GM21717 (cell line): ENCODE results near the gene RPL37.
A peak's percentile ranks its signal among the peaks of the same experiment; 100 is the strongest.
"Not testable (repeated sequence)": the region's sequence is repeated elsewhere in the genome, so short reads cannot be mapped to it uniquely, and the experiment has no call there.

ENCODE experiments used
- ATAC-seq: cut with Tn5 transposase; IDR thresholded peaks from one replicate; pipeline ENCODE4 v1.9.1; 2021; ENCODE audit warnings: mild to moderate bottlenecking, moderate library complexity; ENCODE audit not compliant: unreplicated experiment

Gene RPL37

DNA sequence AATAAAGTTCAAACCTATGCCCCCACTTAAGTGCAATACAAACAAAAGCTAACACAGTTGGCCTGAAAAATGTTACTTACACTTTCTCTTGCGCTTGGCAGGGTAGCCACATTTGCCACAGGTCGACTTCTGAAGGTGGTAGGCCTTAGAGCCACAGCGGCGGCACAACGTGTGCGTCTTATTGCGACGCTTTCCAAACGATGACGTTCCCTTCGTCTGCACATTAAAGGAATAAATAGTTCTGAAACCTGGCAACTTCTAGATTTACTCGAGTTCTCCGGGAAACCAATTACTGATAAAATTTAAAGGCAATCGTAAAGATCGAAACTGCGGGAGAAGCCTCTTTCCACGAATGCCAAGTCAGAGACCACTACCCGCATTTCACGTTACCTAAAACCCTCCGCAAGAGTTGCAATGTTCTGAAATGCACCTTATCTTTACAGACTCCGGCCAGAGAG lies 602 bp downstream of the RPL37 start:
- no peak for ATAC-seq

DNA sequence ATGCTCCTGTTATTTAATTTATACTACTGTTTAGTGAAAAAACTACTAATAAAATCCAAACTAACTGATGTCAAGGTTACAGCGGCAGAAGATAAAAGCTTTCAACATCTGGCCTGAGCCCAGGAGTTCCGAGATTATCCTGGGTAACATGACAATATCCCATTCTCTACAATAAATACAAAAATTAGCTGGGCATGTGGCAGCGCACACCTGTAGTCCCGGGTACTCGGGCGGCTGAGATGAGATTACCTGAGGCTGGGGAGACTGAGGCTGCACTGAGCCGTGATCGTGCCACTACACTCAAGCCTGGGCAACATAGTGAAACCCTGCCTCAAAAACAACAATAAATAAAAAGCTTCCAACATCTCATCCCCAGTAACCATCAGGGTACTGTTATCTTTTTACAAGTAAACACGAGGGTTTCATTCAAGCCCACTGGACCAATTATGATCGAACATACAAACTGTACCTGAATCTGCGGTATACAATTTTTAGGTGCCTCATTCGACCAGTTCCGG lies 1.3 kb downstream of the RPL37 start:
- no peak for ATAC-seq

DNA sequence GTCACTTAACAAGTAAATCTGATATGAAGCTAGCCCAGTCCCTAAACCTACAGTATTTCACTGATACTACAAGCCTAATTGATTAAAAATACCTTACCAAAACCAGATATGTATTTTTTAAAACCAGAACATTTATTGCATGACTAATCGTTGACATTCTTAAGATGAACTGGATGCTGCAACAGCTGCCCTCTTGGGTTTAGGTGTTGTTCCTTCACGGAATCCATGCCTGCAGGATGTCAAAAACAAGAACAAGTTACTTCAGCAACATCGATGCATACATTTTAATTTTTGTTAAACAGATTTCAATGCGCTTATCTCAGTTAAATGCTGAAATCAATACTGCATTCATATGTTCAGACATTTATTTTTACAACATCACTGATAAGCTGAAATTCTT lies 2.7 kb downstream of the RPL37 start:
- ATAC-seq = no peak

DNA sequence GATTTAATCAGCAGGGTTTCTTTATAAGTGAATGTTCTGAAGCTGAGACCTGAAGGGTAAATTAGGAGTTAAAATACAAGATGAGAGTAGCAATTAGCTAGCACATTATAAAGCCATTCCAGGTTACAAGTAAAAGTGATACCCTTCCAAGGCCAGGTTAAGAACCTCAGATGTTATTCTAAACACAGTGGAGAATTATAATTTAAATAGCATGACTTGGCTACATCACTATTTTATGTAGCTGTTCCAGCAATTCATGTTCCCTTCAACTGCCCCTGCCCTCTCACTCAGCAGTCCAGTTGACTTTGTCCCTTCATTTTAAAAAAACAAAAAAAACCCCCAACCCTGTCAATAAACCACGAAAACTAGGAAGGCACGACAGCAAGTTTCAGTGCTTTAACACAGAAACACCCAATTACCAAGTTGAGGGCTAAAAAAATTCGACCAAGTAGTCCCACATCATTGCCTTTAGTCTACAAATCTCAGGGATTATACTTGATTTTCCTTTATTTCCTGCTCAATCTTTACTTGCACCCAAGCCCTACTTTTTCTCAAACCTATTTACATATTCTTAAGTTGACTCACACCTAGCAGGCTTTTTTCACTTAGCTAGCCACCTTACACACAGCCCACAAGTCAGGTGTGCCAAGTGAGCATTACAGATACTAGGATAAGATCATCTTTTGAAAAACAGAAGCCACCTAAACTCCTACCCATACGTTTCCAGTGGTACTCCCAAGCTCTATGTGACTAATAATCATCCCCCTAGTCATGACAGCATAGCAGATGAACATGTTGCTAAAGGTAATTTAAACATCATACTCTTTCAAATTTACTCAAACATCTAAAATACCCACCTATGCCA lies 3.4 kb downstream of the RPL37 start:
- peak; percentile 28 for ATAC-seq

DNA sequence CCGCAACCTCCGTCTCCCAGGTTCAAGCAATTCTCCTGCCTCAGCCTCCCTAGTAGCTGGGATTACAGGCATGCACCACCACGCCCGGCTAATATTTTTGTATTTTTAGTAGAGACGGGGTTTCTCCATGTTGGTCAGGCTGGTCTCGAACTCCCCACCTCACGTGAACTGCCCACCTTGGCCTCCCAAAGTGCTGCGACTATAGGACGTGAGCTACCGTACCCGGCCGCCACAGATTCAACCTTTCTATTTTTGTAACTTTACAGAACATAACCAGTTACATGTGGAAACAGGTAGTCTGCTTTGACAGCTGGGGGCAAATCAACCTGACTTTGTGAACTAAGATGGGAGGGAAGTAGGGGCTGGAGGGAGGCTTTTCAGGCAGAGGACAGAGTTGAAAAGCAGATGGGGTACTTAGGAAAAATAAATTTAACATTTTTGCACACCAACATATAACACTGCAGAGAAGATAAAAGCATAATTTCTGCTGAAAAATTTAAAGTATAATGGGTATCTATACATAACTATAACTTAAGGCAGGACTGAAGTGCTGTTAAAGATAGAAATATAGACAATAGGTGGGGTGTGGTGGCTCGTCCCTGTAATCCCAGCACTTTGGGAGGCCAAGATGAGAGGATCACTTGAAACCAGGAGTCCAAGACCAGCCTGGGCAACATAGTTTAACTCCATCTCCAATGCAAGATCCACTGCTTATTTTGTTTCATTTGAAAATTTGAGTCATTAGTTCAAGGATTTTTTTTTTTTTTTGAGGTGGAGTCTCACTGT lies 5.1 kb downstream of the RPL37 start:
- ATAC-seq = no peak

DNA sequence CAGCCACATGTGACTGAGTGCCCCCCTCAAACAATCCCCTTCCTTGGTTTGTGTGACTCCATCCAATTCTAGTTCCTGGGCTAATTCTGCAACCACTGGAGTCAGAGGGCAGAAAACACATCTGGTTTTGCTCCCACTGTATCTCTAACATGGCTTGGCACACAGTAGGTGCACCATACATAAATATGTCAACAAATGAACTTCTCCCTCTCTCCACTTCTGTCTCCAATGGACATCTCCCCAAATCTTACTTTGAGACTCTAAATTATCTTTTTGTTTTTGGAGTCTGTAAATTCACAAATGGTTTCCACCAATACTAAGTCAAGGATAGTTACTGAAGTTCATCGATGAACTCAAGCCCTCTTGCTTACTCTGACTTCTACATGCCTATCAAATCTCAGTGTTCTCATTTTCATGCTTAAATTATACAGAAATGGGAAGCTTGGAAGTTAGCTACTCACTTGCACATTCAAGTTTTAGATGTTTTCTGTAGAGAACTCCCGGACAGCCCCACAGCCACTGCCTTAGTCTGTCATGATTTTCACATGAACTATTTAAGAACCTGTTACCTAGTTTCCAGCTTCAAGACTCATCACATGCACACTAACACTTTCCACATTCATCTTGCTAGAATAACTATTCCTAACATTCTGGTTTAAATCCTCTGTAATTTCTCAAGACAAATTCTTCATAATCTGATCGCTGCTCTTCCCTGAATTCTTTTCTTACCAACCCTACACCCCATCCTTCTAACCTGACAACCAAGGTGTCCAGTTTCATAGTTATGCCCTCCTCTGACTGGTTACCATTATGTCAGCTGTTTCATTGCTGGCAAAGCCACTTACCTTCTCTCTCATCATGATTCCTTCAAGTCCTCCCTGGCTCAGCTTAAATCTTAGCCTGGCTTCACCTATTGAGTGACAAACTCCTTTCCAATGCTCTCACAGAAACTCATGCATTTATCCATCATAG lies 6.0 kb downstream of the RPL37 start:
- ATAC-seq = no peak

DNA sequence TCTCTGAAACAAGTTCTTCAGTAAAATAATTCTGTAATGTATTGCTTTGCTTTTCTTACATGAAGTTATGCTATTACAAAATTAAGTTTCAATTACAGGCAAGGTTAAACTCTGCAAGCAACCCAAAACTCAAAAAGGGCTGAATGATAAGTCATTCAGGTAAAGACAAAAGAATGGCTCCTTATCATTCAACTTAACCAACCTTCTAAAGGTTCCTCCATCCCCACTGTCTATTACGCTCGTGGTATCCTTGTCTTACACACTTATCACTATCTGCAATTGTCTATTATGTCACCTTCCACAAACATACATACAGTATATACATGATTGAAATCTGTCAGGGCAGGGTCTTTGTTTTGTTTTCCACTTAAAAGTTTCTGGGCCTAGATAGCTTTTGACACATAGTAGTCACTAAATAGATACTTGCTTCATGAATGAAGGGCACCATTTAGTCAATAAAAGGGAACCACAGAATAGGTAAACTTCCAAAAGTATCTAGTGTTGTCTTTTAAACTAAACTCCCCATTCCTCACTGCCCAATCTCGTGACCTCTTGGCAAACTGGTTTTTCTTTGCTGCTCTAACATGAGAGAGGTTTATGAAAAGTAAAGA lies 6.9 kb downstream of the RPL37 start:
- no peak for ATAC-seq

DNA sequence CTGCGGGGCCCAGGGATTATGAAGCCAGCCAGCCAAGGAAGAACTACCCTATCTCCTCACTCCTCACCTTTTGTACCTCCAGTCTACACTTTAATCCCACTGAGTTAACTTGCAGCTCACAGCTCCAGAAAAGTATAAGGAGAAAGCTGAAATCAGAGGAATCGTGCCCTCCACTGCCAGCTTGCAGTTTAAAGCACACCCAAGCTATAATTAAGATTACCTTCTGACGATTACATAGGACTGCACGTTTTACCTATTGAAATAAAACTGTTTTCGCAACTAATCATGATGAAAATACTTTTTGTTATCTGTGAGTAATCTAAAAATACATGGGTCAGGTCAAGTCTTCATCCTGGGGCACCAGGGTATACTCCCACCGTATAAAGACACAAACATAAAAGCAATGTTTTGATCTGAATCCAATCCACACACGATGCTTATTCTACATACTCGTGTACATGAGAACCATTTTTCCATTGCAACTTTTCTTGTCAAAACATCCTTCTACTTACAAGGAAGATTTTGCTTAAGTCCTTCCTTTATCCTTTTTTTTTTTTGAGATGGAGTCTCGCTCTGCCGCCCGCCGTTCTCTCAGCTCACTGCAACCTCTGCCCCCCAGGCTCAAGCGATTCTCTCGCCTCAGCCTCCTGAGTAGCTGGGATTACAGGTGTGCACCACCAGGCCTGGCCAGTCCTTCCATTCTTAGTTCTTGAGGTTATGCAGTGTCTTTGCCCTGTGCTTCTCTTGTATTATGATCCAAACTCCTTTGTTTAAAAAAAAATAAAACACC lies 7.6 kb downstream of the RPL37 start:
- ATAC-seq = no peak

DNA sequence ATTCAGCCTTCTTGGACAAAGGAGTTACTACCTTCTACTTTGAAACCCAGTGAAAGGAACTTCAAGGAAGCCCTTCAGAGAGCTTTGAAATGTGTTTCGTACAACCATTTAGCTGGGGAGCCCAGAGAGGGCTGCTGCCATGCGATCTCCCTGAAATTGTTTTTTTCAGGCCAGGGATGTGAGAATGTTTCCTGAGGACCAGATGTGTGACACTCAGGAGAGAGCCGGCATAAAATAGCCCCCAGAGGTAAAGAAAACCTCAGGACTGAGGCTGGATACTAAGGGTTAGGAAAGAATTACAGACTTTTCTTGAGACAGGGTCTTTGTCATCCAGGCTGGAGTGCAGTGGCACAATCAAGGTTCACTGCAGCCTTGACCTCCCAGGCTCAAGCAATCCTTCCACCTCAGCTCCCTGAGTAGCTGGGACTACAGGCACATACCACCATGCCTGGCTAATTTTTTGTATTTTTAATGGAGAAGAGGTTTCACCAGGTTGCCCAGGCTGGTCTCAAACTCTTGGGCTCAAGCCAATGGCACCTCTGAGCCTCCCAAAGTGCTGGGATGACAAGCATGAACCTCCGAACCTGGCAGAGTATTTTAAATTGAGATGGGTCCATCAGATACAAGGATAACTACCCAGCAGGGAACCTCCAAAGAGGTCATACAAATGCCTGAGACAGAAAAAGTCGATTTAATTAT lies 8.4 kb downstream of the RPL37 start:
- no peak for ATAC-seq

DNA sequence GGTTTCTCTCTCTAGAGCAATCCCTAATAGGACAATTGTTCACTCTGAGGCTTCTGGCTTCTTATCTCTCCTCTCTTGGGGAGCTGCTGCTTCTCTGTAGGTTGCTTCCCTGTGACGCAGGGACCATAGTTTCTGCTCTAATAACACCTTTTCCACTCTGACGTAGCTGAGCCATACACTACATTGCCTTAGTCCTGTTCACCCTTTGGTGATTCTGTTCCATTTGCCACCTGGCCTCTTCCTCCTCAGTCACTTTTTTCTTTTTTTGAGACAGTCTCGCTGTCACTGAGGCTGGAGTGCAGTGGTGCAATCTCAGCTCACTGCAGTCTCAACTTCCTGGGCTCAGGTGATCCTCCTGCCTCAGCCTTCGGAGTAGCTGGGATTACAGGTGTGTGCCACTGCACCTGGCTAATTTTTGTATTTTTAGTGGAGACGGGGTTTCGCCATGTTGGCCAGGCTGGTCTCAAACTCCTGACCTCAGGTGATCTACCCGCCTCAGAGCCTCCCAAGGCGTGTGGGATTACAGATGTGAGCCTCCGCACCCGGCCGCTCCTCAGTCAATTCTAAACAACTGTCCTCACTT lies 9.5 kb downstream of the RPL37 start:
- not testable (repeated sequence) for ATAC-seq

DNA sequence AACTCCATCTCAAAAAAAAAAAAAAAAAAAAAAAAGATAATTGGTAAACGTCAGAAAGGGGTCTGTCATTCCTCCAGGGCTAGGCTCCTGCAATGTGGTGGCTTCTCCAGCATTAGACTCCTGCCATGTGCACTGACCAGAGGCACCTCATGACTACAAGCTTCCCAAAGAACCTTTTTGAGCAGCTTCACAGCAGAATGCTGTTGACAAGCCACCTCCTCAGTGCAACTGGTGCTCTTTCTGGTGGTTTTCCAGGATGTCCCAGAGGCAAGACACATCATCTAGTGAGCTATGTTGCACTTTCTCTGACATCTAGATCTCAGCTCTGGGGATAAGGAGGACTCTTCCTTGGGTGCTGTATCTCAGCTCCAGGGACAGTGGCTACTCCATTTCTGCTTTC lies 11.6 kb downstream of the RPL37 start:
- ATAC-seq = no peak

DNA sequence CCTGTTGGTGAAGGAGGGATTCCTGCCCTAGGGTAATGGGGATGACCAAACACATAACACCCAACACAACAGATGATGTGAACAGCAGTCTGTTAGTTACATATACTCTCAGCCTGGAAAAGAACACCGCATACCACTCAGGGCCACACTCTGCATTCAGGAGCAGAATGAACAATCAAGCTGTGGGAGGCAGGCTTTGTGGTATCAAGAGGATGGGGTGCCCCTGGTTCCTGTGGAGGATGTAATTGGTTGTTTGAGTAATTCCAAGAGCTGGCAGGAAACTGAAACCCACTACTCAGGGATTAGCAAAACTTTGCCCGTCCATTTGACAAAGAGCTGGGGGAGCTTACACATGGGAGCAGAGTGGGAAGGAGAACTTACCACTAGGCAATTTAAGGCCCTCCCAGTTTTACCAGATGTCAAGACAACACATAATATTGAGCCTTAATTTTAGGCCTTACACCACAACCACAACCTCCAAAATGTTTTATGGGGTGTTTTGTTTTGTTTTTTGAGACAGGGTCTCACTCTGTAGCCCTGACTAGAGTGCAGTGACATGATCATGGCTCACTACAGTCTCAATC lies 21.2 kb downstream of the RPL37 start:
- ATAC-seq = no peak

DNA sequence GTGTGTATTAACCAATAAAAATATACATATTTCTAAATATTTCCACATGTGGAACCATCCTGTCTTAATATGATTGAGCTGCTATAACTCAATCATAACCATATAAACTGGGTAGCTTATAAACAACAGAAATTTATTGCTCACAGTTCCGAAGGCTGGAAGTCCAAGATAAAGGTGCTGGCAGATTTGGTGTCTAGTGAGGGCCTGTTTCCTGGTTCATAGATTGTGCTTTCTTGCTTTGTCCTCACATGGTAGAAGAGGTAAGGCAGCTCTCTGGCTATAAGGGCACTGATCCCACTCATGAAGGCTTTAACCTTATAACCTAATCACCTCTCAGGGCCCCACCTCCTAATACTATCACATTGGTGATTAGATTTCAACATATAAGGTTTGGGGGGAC lies 22.9 kb downstream of the RPL37 start:
- ATAC-seq = no peak

DNA sequence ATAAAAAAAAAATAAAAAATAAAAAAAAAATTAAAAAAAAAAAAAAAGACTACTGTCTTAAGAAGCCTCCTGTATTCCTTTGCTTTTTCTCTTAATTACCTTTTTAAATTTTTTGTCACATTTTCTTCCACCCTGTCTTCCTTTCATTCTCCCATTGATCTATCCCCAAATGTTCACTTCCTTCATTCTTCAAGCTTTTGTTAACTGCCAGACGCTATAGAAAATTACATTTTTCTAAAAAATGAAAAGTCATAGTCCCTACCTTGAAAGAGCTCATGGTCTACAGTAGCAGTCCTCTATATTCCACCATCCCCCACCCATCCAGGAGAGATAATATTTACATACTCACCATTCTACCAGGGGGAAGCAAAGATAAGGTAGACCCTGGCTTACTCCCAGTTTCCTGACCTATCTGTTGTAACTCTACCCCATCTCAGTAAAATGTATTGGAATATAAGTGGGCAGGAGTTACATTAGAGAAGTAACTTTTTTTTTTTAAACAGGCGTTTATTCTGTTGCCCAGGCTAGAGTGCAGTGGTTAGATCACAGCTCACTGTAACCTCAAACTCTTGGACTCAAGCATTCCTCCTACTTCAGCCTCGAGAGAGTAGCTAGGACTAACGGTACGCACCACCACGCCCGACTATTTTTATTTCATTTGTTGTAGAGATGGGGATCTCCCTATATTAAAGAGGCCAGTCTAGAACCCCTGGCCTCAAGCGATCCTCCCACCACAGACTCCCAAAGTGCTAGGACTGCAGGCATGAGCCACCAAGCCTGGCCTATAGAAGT lies 33.1 kb downstream of the RPL37 start:
- no peak for ATAC-seq

DNA sequence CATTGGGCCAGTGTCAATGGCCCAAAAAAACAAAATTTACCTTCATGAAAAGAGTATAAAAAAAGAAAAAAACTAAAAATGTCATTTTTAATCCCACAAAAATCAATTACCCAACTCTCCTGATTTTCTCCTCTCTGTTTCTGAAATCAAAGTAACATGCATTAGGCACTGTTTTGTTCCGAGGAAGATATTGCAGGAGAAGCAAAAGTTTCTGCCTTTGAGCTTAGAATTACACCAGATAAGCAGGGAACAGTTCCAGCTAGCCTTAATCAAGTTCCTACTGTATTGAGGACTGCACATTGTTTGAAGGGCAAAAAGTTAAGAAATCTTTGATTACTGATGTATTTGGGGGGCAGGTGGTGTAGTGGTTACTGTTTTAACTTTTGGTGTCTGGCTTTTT lies 35.8 kb downstream of the RPL37 start:
- no peak for ATAC-seq

DNA sequence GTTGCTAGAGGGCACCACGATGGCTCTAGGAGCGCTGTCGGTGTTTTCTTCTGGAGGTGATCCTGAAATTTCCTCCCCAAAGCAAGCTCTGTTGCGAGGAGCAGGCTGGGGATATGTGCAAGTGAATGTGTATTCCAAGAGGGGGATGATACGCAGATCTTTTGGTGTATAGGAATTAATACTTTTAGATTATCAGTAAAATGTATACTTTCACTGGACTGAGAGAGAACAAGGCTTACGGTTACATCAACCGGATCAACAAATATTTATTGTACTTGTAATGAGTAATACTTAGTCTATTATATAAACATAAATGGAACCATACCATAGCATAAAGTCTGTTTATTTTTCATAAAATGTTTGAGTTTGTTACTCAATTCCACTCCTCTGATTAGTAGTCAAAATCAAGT lies 36.2 kb downstream of the RPL37 start:
- no peak for ATAC-seq

DNA sequence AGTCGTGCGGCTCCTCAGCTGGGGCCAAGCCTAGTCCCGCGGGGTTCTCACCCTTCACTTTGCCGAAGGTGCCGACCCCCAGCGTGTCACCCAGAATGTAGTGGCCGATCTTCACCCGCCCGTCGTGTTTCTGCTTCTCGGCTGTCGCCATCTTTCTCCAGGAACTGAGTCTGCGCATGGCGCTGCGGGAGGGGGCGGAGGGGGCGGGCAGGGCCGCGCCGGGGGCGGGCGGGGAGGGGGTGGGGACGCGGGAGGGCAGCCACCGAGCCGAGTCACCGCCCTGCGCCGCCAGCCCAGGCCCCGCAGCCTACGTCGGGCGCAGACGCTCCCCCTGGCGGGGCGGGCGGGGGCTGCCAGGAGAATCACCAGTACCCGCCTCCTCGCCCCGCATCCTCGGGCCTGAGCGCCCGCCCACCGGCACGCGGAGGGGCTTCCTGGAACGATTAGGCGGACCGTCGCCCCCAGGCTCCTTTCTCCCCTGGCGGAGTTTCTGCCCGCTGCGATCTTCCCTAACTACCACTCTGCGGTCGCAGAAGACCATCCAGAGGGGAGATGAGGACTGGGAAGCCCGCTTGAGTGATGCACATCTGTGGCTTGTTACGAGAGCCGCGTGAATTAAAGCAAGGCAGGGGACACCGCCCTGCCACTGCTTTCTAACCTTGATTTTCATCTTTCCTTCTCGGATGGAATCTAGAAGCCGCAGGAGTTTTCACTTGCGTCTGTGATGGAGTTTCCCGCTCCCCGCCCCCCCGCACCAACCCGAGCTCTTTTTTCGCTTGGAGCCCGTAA lies 36.8 kb downstream of the RPL37 start, which contains the start of gene PRKAA1:
Gene PRKAA1, minus strand, starts transcription at position 363 of the 789 bp plus-strand sequence. Its CDS starts 185 bp downstream, at position 178.
- ATAC-seq = peak; percentile 95
